HG03565 (cell line): ENCODE measurements around the gene NHS.

ENCODE experiments used
- ATAC-seq: cut with Tn5 transposase; IDR thresholded peaks from one replicate; pipeline ENCODE4 v1.9.1; 2021; ENCODE audit warnings: mild to moderate bottlenecking, moderate library complexity; ENCODE audit not compliant: unreplicated experiment

Gene NHS

GRCh38 chrX:17580539-17581152 lies 205.6 kb downstream of the NHS start:
- ATAC-seq, result no peak

- ATAC-seq, result no peak
These were observed 206.6 kb downstream of the NHS start for GRCh38 chrX:17581641-17582040.

GRCh38 chrX:17584248-17584681 lies 209.3 kb downstream of the NHS start:
- ATAC-seq, result no peak

GRCh38 chrX:17585006-17585405 lies 210.0 kb downstream of the NHS start:
- no peak for ATAC-seq

GRCh38 chrX:17587366-17587765 lies 212.4 kb downstream of the NHS start:
- ATAC-seq, result no peak

- no peak for ATAC-seq
These were observed 213.3 kb downstream of the NHS start for GRCh38 chrX:17588303-17588702.

- ATAC-seq, result no peak
These were observed 216.1 kb downstream of the NHS start for GRCh38 chrX:17590892-17591740.

GRCh38 chrX:17591741-17592110 lies 216.7 kb downstream of the NHS start:
- ATAC-seq, result no peak

- ATAC-seq, result no peak
These were observed 217.1 kb downstream of the NHS start for GRCh38 chrX:17592117-17592516.

GRCh38 chrX:17594693-17595092 lies 219.7 kb downstream of the NHS start:
- no peak for ATAC-seq

GRCh38 chrX:17595456-17596035 lies 220.5 kb downstream of the NHS start:
- peak; percentile 33 for ATAC-seq

GRCh38 chrX:17596061-17596460 lies 221.1 kb downstream of the NHS start:
- ATAC-seq, result no peak

- ATAC-seq, result no peak
These were observed 221.7 kb downstream of the NHS start for GRCh38 chrX:17596546-17597205.

GRCh38 chrX:17597327-17597726 lies 222.3 kb downstream of the NHS start:
- no peak for ATAC-seq

GRCh38 chrX:17597836-17598439 lies 222.9 kb downstream of the NHS start:
- ATAC-seq, result no peak

- no peak for ATAC-seq
These were observed 226.6 kb downstream of the NHS start for GRCh38 chrX:17601441-17602200.

GRCh38 chrX:17602245-17602644 lies 227.2 kb downstream of the NHS start:
- no peak for ATAC-seq

- ATAC-seq, result no peak
These were observed 228.2 kb downstream of the NHS start for GRCh38 chrX:17603196-17603595.

- no peak for ATAC-seq
These were observed 230.7 kb downstream of the NHS start for GRCh38 chrX:17605676-17606075.

- ATAC-seq, result no peak
These were observed 231.2 kb downstream of the NHS start for GRCh38 chrX:17606231-17606630.
